NOMO-1 treated with DMSO at 0.1 percent for 48 hours (cell line): ENCODE measurements around the gene ACSM5.

Experiments
- DNase-seq: peaks from one replicate; lab custom pipeline; 2025; ENCODE audit not compliant: unreplicated experiment; lab: John Stamatoyannopoulos, UW

Gene ACSM5, protein sequence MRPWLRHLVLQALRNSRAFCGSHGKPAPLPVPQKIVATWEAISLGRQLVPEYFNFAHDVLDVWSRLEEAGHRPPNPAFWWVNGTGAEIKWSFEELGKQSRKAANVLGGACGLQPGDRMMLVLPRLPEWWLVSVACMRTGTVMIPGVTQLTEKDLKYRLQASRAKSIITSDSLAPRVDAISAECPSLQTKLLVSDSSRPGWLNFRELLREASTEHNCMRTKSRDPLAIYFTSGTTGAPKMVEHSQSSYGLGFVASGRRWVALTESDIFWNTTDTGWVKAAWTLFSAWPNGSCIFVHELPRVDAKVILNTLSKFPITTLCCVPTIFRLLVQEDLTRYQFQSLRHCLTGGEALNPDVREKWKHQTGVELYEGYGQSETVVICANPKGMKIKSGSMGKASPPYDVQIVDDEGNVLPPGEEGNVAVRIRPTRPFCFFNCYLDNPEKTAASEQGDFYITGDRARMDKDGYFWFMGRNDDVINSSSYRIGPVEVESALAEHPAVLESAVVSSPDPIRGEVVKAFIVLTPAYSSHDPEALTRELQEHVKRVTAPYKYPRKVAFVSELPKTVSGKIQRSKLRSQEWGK

DNA sequence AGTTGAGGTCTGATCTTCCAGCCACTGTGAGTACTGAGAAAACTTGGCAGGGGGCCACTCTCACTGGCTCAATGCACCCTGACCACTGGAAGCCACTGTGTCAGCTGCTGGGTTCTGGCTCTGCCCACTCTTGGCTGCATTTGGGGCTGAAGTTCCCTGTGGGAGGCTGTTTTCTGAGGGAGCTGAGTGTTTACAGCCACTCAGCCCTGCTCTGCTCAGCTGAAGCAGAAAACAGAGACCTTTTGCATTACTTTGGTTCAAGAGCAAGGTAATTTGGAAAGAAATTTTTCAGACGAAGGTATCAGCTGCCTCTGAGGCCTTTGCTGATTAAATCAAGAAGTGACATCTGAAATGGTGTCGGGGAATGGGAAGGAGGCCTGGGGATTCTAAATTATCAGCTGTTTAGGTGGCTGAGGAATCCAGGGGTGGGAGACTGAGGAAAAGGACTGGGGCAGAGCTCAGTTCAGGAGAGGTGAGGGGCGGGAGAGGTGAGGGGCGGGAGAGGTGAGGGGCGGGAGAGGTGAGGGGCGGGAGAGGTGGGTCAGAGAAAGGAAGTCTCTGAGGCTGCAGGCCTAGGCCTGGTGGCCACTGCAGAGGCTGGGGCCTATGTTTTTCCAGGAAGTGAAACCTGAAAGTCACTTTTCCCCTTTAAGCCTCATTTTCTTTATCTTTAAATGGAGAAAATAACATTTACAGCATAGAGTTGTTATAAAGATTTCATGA lies at the start of gene ACSM5:
Gene ACSM5 (plus strand): TSS at position 137 of the 723 bp plus-strand sequence. CDS start 1,951 bp downstream, outside the sequence.
- DNase-seq, result peak; percentile 62

GRCh38 chr16:20359997-20360396 lies 49.3 kb upstream of the ACSM5 start:
- no peak for DNase-seq

DNA sequence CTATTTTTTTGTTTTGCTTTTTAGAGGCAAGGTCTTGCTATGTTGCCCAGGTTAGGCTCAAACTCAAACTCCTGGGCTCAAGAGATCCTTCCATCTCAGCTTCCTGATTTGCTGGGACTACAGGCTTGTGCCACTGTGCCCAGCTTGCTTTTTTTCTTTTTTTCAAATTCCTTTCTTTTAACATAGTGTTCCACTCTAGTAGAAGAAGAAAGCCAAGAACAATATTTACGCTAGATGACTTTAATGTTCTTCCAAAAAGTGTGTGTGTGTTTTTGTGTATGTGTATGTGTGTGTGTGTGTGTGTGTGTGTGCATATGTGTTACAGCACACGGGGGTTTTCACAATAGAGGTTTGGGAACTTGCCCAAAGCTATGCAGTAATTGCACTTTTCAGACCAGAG lies 46.1 kb upstream of the ACSM5 start:
- no peak for DNase-seq

DNA sequence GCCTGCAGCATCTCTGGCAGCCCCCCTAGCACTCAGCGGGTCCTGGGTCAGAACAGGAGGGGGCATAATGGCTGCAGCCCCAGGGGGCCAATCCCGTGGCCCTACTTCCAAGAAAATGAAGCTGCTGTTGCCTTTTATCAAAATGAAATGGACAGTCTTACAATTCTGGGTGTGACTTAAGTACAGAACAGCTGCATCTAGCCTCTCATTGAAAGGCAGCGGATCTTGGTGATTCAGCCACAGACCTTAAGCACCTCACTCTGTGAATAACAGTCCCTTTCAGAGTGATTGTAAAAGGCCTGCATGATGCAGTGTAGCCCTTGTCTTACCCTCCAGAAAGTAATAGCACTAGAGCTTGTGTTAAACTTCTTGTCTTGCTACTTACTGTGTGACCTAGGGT lies 45.3 kb upstream of the ACSM5 start:
- no peak for DNase-seq

DNA sequence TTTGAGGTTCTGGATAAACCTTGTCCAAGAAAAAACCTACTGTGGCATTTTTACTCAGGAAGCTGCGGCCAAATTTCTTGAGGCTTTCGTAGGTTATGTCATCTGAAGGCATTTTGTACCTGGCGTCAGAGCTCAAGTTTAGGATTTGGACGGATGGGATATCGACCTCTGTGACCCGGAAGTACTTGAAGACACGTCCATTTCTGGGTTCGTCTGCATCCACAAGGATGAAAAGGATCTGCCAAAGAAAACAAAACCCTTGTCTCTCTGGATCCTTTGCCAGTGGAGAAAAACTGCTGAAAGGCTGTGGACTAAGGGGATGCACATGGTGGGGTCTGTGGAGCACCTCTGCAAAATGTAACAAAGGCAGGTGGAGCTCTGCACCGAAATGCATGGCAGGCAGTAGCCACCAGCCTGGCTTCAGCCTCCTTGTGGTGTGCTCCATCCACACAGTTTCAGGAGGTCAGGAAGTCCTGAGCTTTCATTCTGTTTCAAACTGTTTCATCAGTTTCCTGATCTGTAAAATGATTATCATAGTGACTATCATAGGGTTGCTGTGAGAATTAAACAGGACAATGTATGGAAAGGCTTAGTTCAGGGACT lies 39.8 kb upstream of the ACSM5 start:
- DNase-seq, result no peak

- no peak for DNase-seq
These were observed 36.6 kb upstream of the ACSM5 start for GRCh38 chr16:20372701-20373100.

GRCh38 chr16:20377181-20377580 lies 32.2 kb upstream of the ACSM5 start:
- DNase-seq, result no peak

GRCh38 chr16:20380782-20381181 lies 28.6 kb upstream of the ACSM5 start:
- no peak for DNase-seq

DNA sequence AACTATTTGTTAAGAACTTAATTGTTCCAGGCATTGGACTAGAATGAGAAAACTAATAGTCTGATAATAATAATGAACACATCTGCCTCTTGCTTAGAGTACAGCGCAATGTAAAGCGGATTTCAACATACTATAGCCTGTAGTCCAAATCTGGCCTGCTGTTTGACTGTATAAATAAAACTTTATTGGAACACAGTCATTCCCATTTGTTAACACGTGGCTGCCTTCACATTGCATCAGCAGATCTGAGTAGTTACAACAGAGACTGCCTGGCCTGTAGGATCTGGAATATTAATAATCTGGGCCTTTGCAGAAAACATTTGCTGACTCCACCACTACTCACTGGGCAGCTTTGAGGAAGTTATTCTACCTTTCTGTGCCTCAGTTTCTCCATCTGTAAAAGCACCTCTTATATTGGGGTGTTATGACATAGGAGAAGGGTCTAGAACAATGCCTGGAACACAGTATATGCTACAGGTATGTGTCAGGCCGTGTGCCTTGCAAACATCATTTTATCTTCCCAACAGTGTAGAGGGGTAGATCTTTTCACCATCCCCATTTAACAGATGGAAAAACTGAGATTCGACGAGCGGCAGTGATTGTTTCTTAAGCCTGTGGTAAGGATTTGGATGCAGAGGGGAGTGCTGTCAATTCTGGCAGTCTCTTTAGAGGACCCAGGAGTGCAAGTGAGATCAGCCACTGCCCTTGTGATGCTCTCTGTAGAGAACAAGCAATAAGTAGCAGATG lies 27.0 kb upstream of the ACSM5 start:
- no peak for DNase-seq

DNA sequence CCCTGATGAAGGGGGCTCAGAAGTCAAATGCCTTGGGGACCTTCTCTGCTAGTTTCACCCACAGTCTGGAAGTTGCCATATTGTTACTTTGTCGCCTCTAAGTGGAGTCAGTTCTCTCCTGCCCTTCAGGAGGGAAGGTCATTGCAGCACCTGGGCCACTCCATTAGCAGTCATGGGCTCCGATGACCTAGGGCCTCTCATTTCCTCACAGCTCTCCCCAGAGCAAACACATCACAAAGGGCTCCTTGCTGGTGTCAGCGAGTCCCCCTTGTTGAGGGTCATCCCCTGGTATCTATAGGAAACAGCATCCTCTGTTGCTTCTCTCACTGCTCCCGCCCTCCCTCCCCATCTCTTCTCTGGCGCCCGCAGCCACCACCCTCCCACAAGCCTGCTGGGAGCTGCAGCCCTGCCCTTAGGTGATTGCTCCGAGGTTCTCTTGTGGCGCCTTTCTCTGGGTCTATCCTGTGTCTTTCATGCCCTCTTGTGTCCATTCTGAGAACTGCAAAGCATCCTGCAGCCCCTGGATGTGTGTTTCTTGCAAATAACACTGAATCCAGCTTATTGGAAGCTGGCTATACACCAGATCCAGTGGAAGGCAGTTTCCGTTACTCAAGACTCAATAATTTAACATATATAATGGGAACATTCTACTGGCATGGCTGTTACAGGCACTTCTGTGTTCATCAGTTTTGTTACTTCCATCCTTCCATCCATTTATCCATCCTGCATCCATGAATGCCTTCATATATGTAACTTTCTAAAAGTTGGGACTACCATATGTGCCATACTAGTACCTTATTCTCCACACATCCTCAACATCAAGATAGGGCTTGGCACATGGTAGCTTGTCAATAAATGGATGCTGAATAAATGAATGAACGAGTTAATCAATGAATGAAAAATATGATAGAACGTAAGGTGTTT lies 26.0 kb upstream of the ACSM5 start:
- DNase-seq, result peak; percentile 16

DNA sequence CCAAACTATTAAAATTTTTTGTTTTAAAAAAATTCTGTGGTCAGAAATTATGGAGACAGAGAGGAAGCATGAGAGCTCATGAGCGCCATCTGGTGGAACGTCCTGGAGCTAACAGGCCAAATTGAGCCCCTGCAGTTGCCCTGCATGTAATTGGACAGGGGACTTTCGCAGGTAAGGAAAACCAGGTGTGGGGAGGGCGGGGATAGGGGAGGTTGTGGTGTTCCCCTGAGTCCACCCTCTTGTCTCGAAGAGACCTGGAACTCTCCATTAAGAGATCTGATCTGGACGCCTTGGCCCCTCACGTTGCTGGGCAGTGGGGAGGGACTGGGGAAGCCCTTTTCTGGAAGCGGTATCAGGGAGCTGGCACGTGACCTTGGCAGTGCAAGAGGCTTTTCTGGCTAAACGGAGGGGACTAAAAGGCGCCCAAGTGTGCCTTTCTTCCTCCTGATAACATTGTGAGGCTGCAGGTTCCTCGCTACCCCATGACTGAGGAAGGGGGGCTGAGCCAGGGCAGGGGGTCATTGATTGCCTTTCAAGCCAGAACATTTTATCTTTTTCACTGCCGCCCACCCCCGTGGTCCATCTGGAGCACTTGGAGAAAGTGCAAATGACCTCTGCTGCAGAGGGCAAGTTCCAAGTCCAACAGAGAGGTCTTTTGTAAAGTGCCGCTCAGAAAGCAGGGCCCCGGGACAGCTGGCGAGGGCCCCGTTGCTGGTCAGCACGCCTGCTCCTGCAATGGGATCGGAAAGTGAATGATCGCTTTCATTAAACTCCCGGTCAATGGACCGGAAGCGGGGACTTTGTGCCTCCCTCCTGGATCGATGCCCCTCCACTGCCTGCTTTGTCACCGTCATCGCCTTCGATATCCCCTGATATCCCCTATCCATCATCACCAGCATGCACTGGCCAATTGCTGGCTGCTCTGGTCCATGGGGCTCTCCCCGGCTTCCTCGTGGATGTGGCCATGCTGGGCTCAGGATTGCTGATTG lies 23.2 kb upstream of the ACSM5 start:
- no peak for DNase-seq

DNA sequence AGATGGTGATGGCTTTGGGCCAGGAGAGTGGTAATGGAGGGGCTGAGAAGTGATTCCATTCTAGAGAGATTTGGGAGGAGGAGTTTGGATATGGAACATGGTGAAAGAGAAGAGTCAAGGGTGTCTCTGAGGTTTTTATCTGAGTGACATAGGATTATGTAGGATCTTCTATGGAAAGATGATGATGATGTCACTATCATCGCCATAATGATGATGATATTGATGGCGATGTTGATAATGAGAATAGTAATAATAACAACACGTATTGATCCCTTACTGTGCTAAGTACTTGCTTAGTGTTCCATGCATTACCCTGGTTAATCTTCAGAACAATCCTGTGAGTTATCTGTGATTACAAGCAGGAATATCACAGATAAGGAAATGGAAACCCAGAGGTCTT lies 21.4 kb upstream of the ACSM5 start:
- no peak for DNase-seq

GRCh38 chr16:20388854-20389253 lies 20.5 kb upstream of the ACSM5 start:
- no peak for DNase-seq

DNA sequence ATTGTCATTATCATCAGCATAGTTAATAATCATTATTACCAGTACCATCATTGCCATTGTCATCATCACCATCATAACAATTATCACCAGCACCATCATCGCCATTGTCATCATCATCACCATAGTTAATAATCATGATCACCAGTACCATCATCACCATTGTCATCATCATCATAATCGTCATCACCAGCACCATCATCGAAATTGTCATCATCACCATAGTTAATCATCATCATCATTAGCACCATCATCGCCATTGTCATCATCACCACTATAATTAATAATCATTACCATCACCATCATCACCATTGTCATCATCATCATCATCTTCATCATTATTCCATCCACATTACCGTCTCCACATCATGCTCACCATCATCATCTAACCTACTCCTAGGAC lies 18.3 kb upstream of the ACSM5 start:
- no peak for DNase-seq

DNA sequence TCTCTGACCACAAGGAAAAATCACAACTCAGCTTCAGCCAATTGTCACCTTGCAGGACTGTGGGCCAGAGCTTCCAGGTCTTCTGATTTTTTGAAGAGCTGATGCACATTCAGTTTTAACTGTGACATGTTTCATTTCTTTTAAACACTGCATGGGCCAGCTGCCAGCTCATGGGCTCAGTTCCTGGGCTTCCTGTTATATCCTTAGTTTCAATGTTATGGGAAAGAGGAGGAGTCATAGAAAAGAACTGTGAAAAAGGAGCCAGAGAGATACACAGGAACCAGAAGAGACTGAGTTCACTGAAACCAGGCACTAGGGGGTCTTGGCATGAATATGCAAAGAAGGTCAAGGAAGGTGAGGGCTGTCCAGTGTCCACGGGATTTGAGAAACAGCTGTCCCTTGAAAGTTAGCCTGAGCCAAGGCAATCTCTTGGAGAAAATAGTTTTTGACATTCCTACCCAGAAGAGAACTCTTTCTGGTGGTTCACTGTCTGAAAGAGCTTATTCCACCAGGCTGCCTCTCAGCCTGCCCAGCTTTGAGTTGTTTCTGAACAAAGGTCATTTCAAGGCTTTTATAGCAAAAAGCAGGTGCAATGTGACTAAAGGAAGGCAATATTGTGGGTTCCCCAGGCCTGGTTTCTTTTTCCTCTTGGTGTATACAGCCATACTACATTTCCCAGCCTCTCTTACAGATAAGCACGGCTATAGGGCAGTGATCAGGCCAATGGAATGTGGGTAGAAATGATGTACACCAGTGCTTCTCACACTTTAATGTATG lies 15.3 kb upstream of the ACSM5 start:
- no peak for DNase-seq

DNA sequence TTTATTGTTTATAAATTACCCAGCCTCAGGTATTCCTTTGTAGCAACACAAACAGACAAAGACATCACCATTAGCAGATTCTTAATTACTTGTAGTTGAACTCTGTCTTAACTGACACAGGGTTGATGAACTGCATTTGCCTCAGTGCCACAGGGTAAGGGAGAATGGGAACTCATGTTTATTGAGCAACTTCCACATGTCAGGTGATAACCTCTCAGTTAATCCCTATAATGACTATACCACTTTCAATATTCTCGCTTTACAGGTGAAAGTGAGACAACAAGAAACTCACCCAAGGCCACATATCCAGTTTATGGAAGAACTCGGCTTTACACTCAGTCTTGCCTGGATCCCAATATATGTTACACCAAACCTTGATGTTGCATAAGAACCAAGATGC lies 13.4 kb upstream of the ACSM5 start:
- no peak for DNase-seq

GRCh38 chr16:20396846-20397467 lies 12.4 kb upstream of the ACSM5 start:
- DNase-seq, result no peak
